Measurements from ENCODE around the gene TBC1D5.

DNA sequence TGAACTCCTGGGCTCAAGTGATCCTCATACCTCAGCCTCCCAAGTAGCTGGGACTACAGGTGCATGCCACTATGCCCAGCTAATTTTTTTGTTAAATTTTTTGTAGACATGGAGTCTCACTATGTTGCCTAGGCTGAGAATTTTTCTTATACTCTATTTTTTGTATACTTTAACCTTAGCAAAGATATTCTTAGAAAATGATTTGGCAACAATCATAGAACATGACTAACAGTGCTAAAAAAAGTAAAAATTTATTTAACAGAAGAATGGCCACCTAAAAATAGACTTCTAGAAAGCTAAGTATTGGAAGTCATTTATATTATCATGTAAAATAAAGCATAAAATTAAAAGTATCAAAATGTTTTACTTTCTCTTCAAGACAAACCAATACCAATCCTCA is 535.4 kb downstream of the TBC1D5 start:
- TF ChIP-seq POLR2A (IDR thresholded peaks at IDR 0.05; ENCODE audit: low read depth, low read length) = no peak
- no peak for TF ChIP-seq TAF1 (IDR thresholded peaks at IDR 0.05; ENCODE audit: low read depth, low read length)
- no peak for TF ChIP-seq POLR2AphosphoS5 (IDR thresholded peaks at IDR 0.05; ENCODE audit: low read depth, low read length)
- TF ChIP-seq PAX5 (IDR thresholded peaks at IDR 0.05; ENCODE audit: insufficient read depth, low read length, severe bottlenecking) = no peak
- TF ChIP-seq SPI1 (IDR thresholded peaks at IDR 0.05; ENCODE audit: low read depth, low read length) = no peak
